WI38 (cell line): ENCODE measurements around the gene MAD2L2.

ENCODE experiments used
- H3K4me3 ChIP-seq: 2 replicates; pipeline ENCODE4 v1.5.1; 2011; ENCODE audit warnings: low read depth, mild to moderate bottlenecking, control low read depth, low read length
- CTCF ChIP-seq: IDR thresholded peaks from 2 replicates; pipeline ENCODE4 v1.5.1; 2012; ENCODE audit warnings: low read depth, mild to moderate bottlenecking, control low read depth, low read length

The MAD2L2 gene

GRCh38 chr1:11691302-11691914 is 10.5 kb upstream of the MAD2L2 start, which contains the start of gene DRAXIN:
DRAXIN (plus strand) TSS chr1:11691710; CDS start chr1:11706259, 14,549 bp downstream.
- no peak for TF ChIP-seq CTCF
- H3K4me3 ChIP-seq: no peak within 1 kb of the TSS

- no peak for TF ChIP-seq CTCF
- no peak overlapping the region for H3K4me3 ChIP-seq
Measured at GRCh38 chr1:11690397-11691301, 9.7 kb upstream of the MAD2L2 start.

- H3K4me3 ChIP-seq: no peak overlapping the region
- no peak for TF ChIP-seq CTCF
Measured at GRCh38 chr1:11688506-11688905, 7.6 kb upstream of the MAD2L2 start.

- H3K4me3 ChIP-seq: no peak overlapping the region
- TF ChIP-seq CTCF: no peak
Measured at GRCh38 chr1:11685210-11685752, 4.3 kb upstream of the MAD2L2 start.

GRCh38 chr1:11684070-11684469 is 3.1 kb upstream of the MAD2L2 start:
- no peak overlapping the region for H3K4me3 ChIP-seq
- no peak for TF ChIP-seq CTCF

- H3K4me3 ChIP-seq: no peak overlapping the region
- no peak for TF ChIP-seq CTCF
Measured at GRCh38 chr1:11682799-11683198, 1.9 kb upstream of the MAD2L2 start.
